GM12801 (cell line): ENCODE data around the gene HIVEP2.

Source experiments
- TF ChIP-seq, protein P1 (sequence below): IDR thresholded peaks from one replicate; pipeline ENCODE4 v1.5.1; 2011; ENCODE audit warnings: control low read depth; ENCODE audit not compliant: insufficient read length; ENCODE audit errors: extremely low read depth

The HIVEP2 gene

DNA sequence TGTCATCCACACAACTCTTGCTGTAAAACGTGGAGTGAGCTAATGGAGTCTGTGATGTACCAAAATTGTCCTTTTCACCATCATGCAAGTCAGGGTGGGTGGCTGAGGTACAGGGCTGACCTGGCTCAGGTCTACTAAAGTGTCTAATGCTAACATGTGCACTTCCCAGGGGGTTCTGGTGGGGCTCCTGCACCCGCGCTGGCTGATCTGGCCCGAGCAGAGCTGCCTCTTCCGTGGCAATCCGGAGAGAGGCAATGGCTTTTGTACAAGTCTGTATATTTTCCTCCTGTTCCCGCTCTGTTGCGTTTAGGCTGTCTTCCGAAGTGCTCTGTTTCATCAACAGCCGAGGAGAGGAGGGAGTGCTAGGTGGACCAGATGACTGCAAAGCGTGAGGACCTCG lies 191.8 kb downstream of the HIVEP2 start:
- TF ChIP-seq, protein P1, sequence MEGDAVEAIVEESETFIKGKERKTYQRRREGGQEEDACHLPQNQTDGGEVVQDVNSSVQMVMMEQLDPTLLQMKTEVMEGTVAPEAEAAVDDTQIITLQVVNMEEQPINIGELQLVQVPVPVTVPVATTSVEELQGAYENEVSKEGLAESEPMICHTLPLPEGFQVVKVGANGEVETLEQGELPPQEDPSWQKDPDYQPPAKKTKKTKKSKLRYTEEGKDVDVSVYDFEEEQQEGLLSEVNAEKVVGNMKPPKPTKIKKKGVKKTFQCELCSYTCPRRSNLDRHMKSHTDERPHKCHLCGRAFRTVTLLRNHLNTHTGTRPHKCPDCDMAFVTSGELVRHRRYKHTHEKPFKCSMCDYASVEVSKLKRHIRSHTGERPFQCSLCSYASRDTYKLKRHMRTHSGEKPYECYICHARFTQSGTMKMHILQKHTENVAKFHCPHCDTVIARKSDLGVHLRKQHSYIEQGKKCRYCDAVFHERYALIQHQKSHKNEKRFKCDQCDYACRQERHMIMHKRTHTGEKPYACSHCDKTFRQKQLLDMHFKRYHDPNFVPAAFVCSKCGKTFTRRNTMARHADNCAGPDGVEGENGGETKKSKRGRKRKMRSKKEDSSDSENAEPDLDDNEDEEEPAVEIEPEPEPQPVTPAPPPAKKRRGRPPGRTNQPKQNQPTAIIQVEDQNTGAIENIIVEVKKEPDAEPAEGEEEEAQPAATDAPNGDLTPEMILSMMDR: no peak

DNA sequence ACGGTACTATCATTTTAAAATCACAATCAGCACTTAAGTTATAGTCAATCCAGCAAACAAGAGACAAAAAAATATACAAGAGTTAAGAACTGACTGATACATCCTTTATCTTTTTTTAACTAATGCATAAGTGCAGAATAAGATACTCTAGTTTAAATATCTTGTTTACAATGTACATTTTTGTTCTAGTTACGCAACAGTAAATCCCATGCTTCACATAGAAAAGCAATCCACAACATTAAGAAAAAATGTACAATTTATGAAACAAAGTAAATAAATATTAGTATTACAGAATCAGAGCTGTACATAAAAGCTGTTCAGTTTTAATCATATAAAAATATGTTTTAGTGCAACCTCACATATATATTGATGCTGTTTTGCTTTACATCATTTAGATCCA lies 192.6 kb downstream of the HIVEP2 start:
- TF ChIP-seq, protein P1: no peak

DNA sequence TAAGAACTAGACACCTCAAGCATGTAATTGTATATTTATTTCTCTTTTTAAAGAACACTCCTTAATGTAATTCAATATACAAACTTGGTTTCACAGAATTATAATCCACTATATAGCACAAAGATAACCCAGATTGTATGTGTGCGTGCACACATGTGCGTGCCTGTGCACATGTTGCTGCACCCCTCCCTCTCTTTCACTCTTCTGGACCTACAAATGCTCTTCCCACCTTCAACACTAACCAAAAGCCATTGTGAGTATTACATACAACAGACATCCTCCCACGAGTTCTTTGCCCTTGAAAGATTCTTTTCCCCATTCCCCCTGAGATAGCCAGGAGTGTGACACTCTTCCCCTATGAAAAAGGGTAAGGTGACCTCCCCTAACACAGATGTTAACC lies 193.5 kb downstream of the HIVEP2 start:
- TF ChIP-seq, protein P1: no peak

DNA sequence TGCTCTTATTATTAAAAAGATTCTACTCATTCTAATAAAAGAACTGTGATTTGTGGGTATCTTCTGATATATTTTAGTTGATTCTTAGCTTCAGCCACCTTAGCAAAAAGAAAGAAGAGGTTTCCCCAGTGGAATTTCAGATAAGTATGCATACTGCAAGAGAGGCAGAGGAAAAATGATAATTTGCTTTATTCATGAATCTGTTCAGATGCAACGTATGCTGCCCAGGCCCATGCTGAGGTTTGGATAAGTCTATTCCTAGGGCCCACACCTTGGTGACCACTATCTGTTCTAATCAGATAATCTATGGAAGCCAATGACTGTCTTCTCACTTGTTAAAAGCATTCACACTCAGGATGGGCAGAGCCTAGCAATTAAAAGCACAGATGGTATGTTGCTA lies 194.0 kb downstream of the HIVEP2 start:
- TF ChIP-seq, protein P1: no peak

DNA sequence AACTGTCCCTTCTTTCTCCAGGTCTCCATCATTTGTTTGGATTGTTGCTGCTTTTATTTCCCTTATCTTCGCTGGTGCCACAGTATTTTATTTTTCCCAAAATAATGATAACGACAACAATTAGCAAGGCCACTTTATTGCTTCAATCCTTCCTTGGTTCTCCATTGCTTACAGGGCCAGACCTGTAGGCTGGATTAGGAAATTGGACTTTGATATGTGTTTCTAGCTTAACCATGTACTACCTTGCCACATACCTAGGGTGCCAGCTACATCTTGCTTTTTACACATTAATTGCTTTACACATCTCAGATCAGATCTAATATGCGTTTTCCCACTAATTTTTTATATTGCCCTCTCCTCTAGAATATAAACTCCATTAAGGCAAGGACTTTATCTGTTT lies 195.4 kb downstream of the HIVEP2 start:
- TF ChIP-seq, protein P1: no peak

DNA sequence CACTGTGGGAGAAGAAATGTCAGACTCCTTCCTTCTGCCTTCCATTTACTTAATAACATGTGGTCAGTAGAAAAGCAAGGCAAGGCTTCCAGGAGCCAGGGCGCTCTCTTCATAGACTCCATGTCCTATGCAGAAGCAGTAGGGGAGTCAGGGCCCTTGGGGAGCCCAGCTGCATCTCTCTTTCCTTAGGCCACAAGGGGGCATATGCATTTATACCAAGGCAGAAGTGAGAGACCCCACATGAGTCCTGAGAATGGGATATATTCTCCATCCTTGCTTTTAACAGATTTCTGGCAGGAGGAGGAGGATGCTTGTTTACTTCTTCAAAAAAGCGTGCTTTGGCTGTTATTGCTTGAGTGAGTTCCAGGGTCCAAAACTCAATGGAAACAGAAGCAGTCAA lies 198.5 kb downstream of the HIVEP2 start:
- TF ChIP-seq, protein P1: no peak

DNA sequence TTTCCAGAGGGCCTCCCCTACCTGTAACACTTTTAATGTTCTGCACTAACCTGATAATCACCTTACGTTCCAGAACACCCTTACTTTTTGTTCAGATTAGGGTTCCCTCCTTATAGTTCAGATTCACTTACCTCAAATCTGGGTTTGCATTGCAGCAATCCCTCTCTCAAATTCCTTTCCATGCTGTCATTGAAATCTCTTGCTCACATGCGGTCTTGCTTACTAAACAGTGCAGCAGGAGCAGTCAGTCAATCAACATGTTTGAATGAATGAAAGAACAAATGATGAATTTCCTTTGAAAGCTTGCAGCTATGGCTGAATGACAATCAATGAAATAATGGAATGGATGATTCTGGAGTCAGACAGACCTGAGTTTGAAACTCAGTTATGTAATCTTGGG lies 200.1 kb downstream of the HIVEP2 start:
- TF ChIP-seq, protein P1: no peak

DNA sequence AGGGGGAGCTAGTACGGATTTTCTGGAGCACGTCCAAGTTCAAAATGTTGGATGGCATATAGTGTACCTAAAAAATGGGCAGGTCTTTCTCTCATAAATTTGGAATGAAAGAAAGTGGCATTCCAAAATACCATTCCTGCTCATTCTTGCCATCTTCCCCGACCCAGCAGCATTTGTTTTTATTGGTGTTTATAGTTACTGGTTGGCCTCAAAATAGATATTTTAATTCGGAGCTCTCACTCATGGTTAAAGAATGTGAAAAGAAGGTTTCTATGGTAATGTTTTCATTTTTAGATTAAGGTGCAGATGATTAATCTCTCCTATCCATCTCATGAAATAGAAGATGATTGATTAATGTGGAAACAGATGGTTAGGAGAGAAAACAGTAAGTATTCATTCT lies 204.5 kb downstream of the HIVEP2 start:
- TF ChIP-seq, protein P1: no peak
